ENCODE data around the gene NPR2. TPM values are rescaled to one million over a fixed set of nuclear protein-coding genes. Genes with fewer than 3 reads are reported as not detected.

Gene NPR2
- polyA plus RNA-seq, 1 of the 3 experiments (the other 2 are of a cell fraction): 13.5 TPM

DNA sequence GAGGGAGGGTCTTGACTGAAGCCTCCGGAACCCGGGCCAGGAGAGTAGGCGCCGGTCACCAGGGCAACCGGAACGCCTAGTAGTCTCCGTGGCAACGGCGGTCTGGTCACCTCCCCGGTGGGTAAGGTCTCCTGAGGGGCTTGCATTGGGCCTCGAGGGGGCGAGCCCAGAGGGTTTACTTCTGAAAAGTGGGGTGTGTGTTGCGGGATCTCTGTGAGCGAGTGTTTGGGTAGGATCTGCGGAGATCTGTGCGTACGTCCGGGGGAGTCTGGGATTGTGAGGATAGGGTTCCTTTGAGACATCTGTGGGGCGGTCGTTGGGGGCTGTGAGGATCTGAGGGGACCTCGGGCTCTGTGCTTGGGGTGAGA, 37.3 kb downstream of the NPR2 start, which contains the start of gene FAM221B:
TSS of gene FAM221B (minus strand) at position 17 of the 368 bp plus-strand sequence. CDS start 2,571 bp downstream, outside the sequence.
- ChIA-PET POLR2A (no interaction called here), CTCF (interaction anchor here (1.4 to 5.7 kb wide), 3 partner anchors 15 to 54 kb away, joined by 5 to 54 read pairs (median 14); partner anchors contain the start of gene HINT2)
- peak within 1 kb of the TSS; percentile 56 to 80 for H3K4me3 ChIP-seq (ENCODE audit: low read depth in 2 of 2, low read length in 1 of 2)
- H3K9me2 ChIP-seq: no peaks in the 10 kb centered on the region
- TF ChIP-seq RFX5 (IDR thresholded peaks at IDR 0.05; ENCODE audit: low read length) (no peak), POLR2AphosphoS5 (IDR thresholded peaks at IDR 0.05; ENCODE audit: low read depth, low read length) (peak; percentile 20; the same call in 1 of the 2 replicates)
- H3K4me2 ChIP-seq: peak within 1 kb of the TSS; percentile 96
- H3K27ac ChIP-seq (ENCODE audit: low read depth in 2 of 2, low read length in 1 of 2): peak within 1 kb of the TSS; percentile 46 to 56; a peak in 3 of 4 replicates
- 16% methylated on average over 21 of the region's 21 CpGs for WGBS (ENCODE audit: low lambda C conversion rate)
- peak within 1 kb of the TSS; percentile 73 for H3K9ac ChIP-seq
- no peaks in the 10 kb centered on the region for H4K20me1 ChIP-seq (ENCODE audit: insufficient read depth)
- no peaks in the 10 kb centered on the region for H3K27me3 ChIP-seq (ENCODE audit: insufficient read depth)
- peaks cover 4% of the 10 kb centered on the region for H3F3A ChIP-seq (replicated peaks; ENCODE audit: insufficient read depth)
- no peaks in the 10 kb centered on the region for H3K9me3 ChIP-seq
- peaks cover 7 to 25% of the 10 kb centered on the region in 2 experiments; a peak in 1 of 4 replicates for H3K4me1 ChIP-seq (ENCODE audit: control insufficient read depth in 1 of 2, insufficient read depth in 2 of 2, low read depth in 1 of 2, low read length in 1 of 2)
- peak within 1 kb of the TSS; percentile 98 for H2AFZ ChIP-seq (ENCODE audit: low read depth)
- no peaks in the 10 kb centered on the region for H3K79me2 ChIP-seq (ENCODE audit: insufficient read depth)
- H3K36me3 ChIP-seq (replicated peaks in 1 of 2; ENCODE audit: control insufficient read depth in 1 of 2, insufficient read depth in 2 of 2, low read length in 1 of 2): no peaks in the 10 kb centered on the region
- no peak for DNase-seq

DNA sequence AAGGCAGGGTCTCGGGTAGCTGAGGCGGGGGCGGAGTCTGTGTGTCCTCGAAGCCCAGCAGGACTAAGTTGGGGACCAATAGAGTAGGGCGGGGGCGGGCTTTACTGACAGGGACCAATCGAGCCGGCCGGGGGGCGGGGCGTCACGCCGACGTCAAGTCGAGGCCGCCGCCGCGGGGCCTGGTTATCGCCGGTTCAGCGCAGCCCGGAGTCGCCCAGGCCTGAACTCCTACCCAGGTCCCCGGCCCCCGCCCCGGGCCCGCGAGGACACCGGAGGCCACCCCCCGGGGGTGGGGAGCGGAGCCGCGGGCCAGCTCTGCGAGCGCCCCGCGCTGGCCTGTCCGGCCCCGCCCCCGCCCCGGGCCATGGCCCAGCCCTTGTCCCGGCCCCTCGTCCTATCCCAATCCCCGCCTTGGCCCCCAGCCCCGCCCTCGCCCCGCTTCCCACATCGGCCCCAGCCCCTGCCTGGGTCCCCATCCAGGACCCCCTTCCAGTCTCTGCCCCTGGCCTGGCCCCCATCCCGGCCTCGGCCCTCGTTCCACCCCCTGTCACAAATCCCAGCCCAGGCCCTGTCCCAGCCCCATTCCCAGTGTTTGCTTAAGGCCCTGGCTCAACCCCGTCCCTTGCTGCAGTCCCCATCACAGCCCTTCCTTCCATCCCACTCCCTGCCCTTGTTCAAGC, 37.8 kb downstream of the NPR2 start, which contains the start of gene TMEM8B:
TSS of gene TMEM8B (plus strand) at position 145 of the 680 bp plus-strand sequence. CDS start at position 365, 220 bp downstream.
- TF ChIP-seq, protein P1, sequence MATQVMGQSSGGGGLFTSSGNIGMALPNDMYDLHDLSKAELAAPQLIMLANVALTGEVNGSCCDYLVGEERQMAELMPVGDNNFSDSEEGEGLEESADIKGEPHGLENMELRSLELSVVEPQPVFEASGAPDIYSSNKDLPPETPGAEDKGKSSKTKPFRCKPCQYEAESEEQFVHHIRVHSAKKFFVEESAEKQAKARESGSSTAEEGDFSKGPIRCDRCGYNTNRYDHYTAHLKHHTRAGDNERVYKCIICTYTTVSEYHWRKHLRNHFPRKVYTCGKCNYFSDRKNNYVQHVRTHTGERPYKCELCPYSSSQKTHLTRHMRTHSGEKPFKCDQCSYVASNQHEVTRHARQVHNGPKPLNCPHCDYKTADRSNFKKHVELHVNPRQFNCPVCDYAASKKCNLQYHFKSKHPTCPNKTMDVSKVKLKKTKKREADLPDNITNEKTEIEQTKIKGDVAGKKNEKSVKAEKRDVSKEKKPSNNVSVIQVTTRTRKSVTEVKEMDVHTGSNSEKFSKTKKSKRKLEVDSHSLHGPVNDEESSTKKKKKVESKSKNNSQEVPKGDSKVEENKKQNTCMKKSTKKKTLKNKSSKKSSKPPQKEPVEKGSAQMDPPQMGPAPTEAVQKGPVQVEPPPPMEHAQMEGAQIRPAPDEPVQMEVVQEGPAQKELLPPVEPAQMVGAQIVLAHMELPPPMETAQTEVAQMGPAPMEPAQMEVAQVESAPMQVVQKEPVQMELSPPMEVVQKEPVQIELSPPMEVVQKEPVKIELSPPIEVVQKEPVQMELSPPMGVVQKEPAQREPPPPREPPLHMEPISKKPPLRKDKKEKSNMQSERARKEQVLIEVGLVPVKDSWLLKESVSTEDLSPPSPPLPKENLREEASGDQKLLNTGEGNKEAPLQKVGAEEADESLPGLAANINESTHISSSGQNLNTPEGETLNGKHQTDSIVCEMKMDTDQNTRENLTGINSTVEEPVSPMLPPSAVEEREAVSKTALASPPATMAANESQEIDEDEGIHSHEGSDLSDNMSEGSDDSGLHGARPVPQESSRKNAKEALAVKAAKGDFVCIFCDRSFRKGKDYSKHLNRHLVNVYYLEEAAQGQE (IDR thresholded peaks at IDR 0.05; ENCODE audit: low read depth, low read length): no peak
- TF ChIP-seq, protein P2, sequence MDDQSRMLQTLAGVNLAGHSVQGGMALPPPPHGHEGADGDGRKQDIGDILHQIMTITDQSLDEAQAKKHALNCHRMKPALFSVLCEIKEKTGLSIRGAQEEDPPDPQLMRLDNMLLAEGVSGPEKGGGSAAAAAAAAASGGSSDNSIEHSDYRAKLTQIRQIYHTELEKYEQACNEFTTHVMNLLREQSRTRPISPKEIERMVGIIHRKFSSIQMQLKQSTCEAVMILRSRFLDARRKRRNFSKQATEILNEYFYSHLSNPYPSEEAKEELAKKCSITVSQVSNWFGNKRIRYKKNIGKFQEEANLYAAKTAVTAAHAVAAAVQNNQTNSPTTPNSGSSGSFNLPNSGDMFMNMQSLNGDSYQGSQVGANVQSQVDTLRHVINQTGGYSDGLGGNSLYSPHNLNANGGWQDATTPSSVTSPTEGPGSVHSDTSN (IDR thresholded peaks at IDR 0.05): 0 out of 2 replicates have a peak, but pooled peaks have one; percentile 22

More for the DNA sequence above, 37.8 kb downstream of the NPR2 start, which contains the start of gene TMEM8B:
- peaks cover 7 to 25% of the 10 kb centered on the region in 2 experiments; a peak in 1 of 4 replicates for H3K4me1 ChIP-seq (ENCODE audit: control insufficient read depth in 1 of 2, insufficient read depth in 2 of 2, low read depth in 1 of 2, low read length in 1 of 2)
- peak; percentile 97 for DNase-seq
- no peaks in the 10 kb centered on the region for H3K27me3 ChIP-seq (ENCODE audit: insufficient read depth)
- POLR2A ChIA-PET: no interaction called here
- H3K27ac ChIP-seq (ENCODE audit: low read depth in 2 of 2, low read length in 1 of 2): peak within 1 kb of the TSS; percentile 46 to 56; a peak in 3 of 4 replicates
- peaks cover 4% of the 10 kb centered on the region for H3F3A ChIP-seq (replicated peaks; ENCODE audit: insufficient read depth)
- H4K20me1 ChIP-seq (ENCODE audit: insufficient read depth): no peaks in the 10 kb centered on the region
- H3K9me3 ChIP-seq: no peaks in the 10 kb centered on the region
- under 1% methylated on average over 7 of the region's 53 CpGs for WGBS (ENCODE audit: low lambda C conversion rate)
- H3K9ac ChIP-seq: peak within 1 kb of the TSS; percentile 73
- H3K4me3 ChIP-seq (ENCODE audit: low read depth in 2 of 2, low read length in 1 of 2): peak within 1 kb of the TSS; percentile 56 to 80
- H3K36me3 ChIP-seq (replicated peaks in 1 of 2; ENCODE audit: control insufficient read depth in 1 of 2, insufficient read depth in 2 of 2, low read length in 1 of 2): no peaks in the 10 kb centered on the region
- CTCF ChIA-PET: interaction anchor here (1.4 to 5.7 kb wide), 3 partner anchors 16 to 53 kb away, joined by 5 to 54 read pairs (median 14); partner anchors contain the start of gene HINT2
- H3K9me2 ChIP-seq: no peaks in the 10 kb centered on the region
- H3K79me2 ChIP-seq (ENCODE audit: insufficient read depth): no peaks in the 10 kb centered on the region
- H2AFZ ChIP-seq (ENCODE audit: low read depth): peak within 1 kb of the TSS; percentile 98
- H3K4me2 ChIP-seq: peak within 1 kb of the TSS; percentile 96

Data from SK-N-SH (cell line).